HEK293 (cell line): ENCODE results near the gene CRTC3.

Source experiments
- CTCF ChIP-seq: fragments of 450-650 bp; formaldehyde crosslinking; IDR thresholded peaks from 2 replicates; pipeline ENCODE4 v1.5.1; 2016; ENCODE audit warnings: missing biosample characterization, missing genetic modification characterization
- GLI4 ChIP-seq: fragments of 450-650 bp; formaldehyde crosslinking; IDR thresholded peaks from 2 replicates; pipeline ENCODE4 v1.5.1; 2016; ENCODE audit warnings: missing biosample characterization, missing genetic modification characterization
- GLIS2 ChIP-seq: fragments of 450-650 bp; formaldehyde crosslinking; IDR thresholded peaks from 2 replicates; pipeline ENCODE4 v1.5.1; 2016; ENCODE audit warnings: missing biosample characterization, missing genetic modification characterization
- REST ChIP-seq: fragments of 450-650 bp; formaldehyde crosslinking; IDR thresholded peaks from 2 replicates; pipeline ENCODE4 v1.5.1; 2016; ENCODE audit warnings: missing biosample characterization, missing genetic modification characterization
- TCF7L2 ChIP-seq: IDR thresholded peaks from 2 replicates; pipeline ENCODE4 v1.6.1; 2011; ENCODE audit warnings: low read depth, mild to moderate bottlenecking, inconsistent platforms, low read length, moderate library complexity, borderline replicate concordance
- TRIM28 ChIP-seq: IDR thresholded peaks from 2 replicates; pipeline ENCODE4 v1.6.1; 2011; ENCODE audit warnings: low read length, control low read depth, borderline replicate concordance
- TSHZ1 ChIP-seq: fragments of 450-650 bp; formaldehyde crosslinking; IDR thresholded peaks from 2 replicates; pipeline ENCODE4 v1.5.1; 2016; ENCODE audit warnings: missing biosample characterization, missing genetic modification characterization, borderline replicate concordance
- YY1 ChIP-seq: fragments of 450-650 bp; formaldehyde crosslinking; IDR thresholded peaks from 2 replicates; pipeline ENCODE4 v1.5.1; 2018; ENCODE audit warnings: missing biosample characterization, missing genetic modification characterization
- ZBTB20 ChIP-seq: fragments of 450-650 bp; formaldehyde crosslinking; IDR thresholded peaks from 2 replicates; pipeline ENCODE4 v1.5.1; 2016; ENCODE audit warnings: missing biosample characterization, missing genetic modification characterization
- ZNF311 ChIP-seq: fragments of 450-650 bp; formaldehyde crosslinking; IDR thresholded peaks from 2 replicates; pipeline ENCODE4 v1.5.1; 2017; ENCODE audit warnings: missing biosample characterization, missing genetic modification characterization, borderline replicate concordance
- ZNF324 ChIP-seq: fragments of 450-650 bp; formaldehyde crosslinking; IDR thresholded peaks from 2 replicates; pipeline ENCODE4 v1.5.1; 2016; ENCODE audit warnings: missing biosample characterization, missing genetic modification characterization
- ZNF645 ChIP-seq: fragments of 450-650 bp; formaldehyde crosslinking; IDR thresholded peaks from 2 replicates; pipeline ENCODE4; 2016; ENCODE audit warnings: missing biosample characterization, missing genetic modification characterization
- ZNF707 ChIP-seq: fragments of 450-650 bp; formaldehyde crosslinking; IDR thresholded peaks from 2 replicates; pipeline ENCODE4 v1.5.1; 2016; ENCODE audit warnings: missing biosample characterization, missing genetic modification characterization
- ZSCAN23 ChIP-seq: fragments of 450-650 bp; formaldehyde crosslinking; IDR thresholded peaks from 2 replicates; pipeline ENCODE4 v1.5.1; 2016; ENCODE audit warnings: missing biosample characterization, missing genetic modification characterization

GRCh38 chr15:90671216-90671615 lies 141.5 kb downstream of the CRTC3 start:
- TF ChIP-seq CTCF = no peak
- TF ChIP-seq GLIS2 = no peak
- no peak for TF ChIP-seq TRIM28
- TF ChIP-seq YY1 (tag by site-specific recombination) = no peak
- no peak for TF ChIP-seq ZSCAN23 (tag by site-specific recombination)
- no peak for TF ChIP-seq ZNF707 (tag by site-specific recombination)
- TF ChIP-seq ZNF324 (tag by site-specific recombination) = no peak
- no peak for TF ChIP-seq ZNF311 (tag by site-specific recombination)
- TF ChIP-seq REST = no peak
- no peak for TF ChIP-seq TSHZ1 (tag by site-specific recombination)
- TF ChIP-seq GLI4 (tag by site-specific recombination) = no peak
- no peak for TF ChIP-seq TCF7L2
- TF ChIP-seq ZBTB20 = no peak
- TF ChIP-seq ZNF645 (tag by site-specific recombination) = no peak
